Left colon (tissue), 2 donors: ENCODE data around the gene CDNF. TPM values are rescaled to one million over a fixed set of nuclear protein-coding genes. Genes with fewer than 3 reads are reported as not detected.

Experiments used
- ATAC-seq: fragments of 200-7000 bp; cut with Tn5 transposase; one replicate; pipeline ENCODE4 v1.9.1; 2020; ENCODE audit warnings: mild to moderate bottlenecking, moderate library complexity
- DNase-seq, 2 donors: peaks; one replicate each; pipeline ENCODE4 v3.0.0-alpha.2; 2020
- intact Hi-C, 2 donors: fragments of 100-400 bp; cut with DNase I in 1 of 2; cut with micrococcal nuclease in 1 of 2; formaldehyde crosslinking; loops; one replicate each; pipeline versions ENCODE4 v1.11.2 to v1.14.0; 2022; cut with DNase I, micrococcal nuclease
- total RNA-seq, 2 donors: library from RNA; stranded (reverse); fragmentation: NEBNext Ultra II Directional; extraction: Animal tissue kit (Norgen Biotek cat#: 25700); gene quantifications; one replicate each; pipeline ENCODE4 v1.2.1, GENCODE V29; 2021
- donor health status: DM: no; HTN: no; CAD: no.
- donor health status: DM: yes; HTN: yes; CAD: no.

CDNF gene
- total RNA-seq, 2 donors from 2014 or later = 1.7 to 2.0 TPM

- ATAC-seq (no peak), DNase-seq (no peak)
- intact Hi-C loops = no loop called here
Observed at GRCh38 chr10:14810969-14811953, 26.6 kb downstream of the CDNF start.

GRCh38 chr10:14806318-14806717, 31.5 kb downstream of the CDNF start:
- intact Hi-C loops = no loop called here
- no peak for DNase-seq
- peak; percentile 51 for ATAC-seq

- DNase-seq (no peak), ATAC-seq (no peak)
- intact Hi-C loops = no loop called here
Observed at GRCh38 chr10:14803827-14804226, 34.0 kb downstream of the CDNF start.

- DNase-seq (no peak), ATAC-seq (no peak)
- intact Hi-C loops = no loop called here
Observed at GRCh38 chr10:14801723-14802122, 36.1 kb downstream of the CDNF start.

- DNase-seq = no peak
- intact Hi-C loops = no loop called here
- no peak for ATAC-seq
Observed at GRCh38 chr10:14800397-14800796, 37.4 kb downstream of the CDNF start.

GRCh38 chr10:14798636-14799035, 39.2 kb downstream of the CDNF start:
- intact Hi-C loops = no loop called here
- DNase-seq = no peak
- no peak for ATAC-seq

GRCh38 chr10:14787938-14788337, 49.9 kb downstream of the CDNF start:
- ATAC-seq = no peak
- DNase-seq = no peak
- intact Hi-C loops = no loop called here

- DNase-seq (no peak), ATAC-seq (no peak)
- intact Hi-C loops = no loop called here
Observed at GRCh38 chr10:14784459-14785055, 53.3 kb downstream of the CDNF start.

- intact Hi-C loops = no loop called here
- ATAC-seq (peak; percentile 56), DNase-seq (no peak)
Observed at GRCh38 chr10:14782691-14783363, 55.0 kb downstream of the CDNF start.

- no peak for ATAC-seq
- intact Hi-C loops = no loop called here
Observed at GRCh38 chr10:14781763-14782162, 56.1 kb downstream of the CDNF start.

GRCh38 chr10:14779001-14779651, 58.7 kb downstream of the CDNF start:
- peak; percentile 32 for DNase-seq
- intact Hi-C loops = no loop called here
- peak; percentile 96 for ATAC-seq

More at GRCh38 chr10:14781763-14782162, 56.1 kb downstream of the CDNF start:
- no peak for DNase-seq

GRCh38 chr10:14776546-14776945, 61.3 kb downstream of the CDNF start:
- intact Hi-C loops = no loop called here
- DNase-seq (no peak), ATAC-seq (no peak)

GRCh38 chr10:14775656-14776055, 62.2 kb downstream of the CDNF start:
- no peak for ATAC-seq
- intact Hi-C loops = no loop called here
- no peak for DNase-seq

GRCh38 chr10:14774797-14775196, 63.0 kb downstream of the CDNF start, which contains the start of gene FAM107B:
Gene FAM107B, minus strand, starts transcription at chr10:14774897. Its CDS starts 234 bp downstream, at chr10:14774663.
- no peak for ATAC-seq

GRCh38 chr10:14774214-14774580, 63.6 kb downstream of the CDNF start:
- no peak for DNase-seq
- ATAC-seq = no peak

More at GRCh38 chr10:14774797-14775196, 63.0 kb downstream of the CDNF start, which contains the start of gene FAM107B:
- intact Hi-C loops = no loop called here
- no peak for DNase-seq

GRCh38 chr10:14773551-14774213, 64.2 kb downstream of the CDNF start:
- ATAC-seq = no peak
- no peak for DNase-seq
- intact Hi-C loops = no loop called here

More at GRCh38 chr10:14774214-14774580, 63.6 kb downstream of the CDNF start:
- intact Hi-C loops = no loop called here

GRCh38 chr10:14772399-14772798, 65.4 kb downstream of the CDNF start:
- intact Hi-C loops = no loop called here
- no peak for DNase-seq
- no peak for ATAC-seq

GRCh38 chr10:14770927-14771326, 66.9 kb downstream of the CDNF start:
- intact Hi-C loops = no loop called here
- DNase-seq (no peak), ATAC-seq (no peak)
